Epithelial cell of prostate (primary cell): Measurements from ENCODE around the gene SENP8.
"Not testable (repeated sequence)": the region's sequence is repeated elsewhere in the genome, so short reads cannot be mapped to it uniquely, and the experiment has no call there.

ENCODE experiments used
- DNase-seq: peaks from one replicate; pipeline ENCODE4 v3.0.0-alpha.2; 2011; ENCODE audit warnings: low read depth, low spot score
- H3K27ac ChIP-seq: fragments of 450-650 bp; 2 replicates; pipeline ENCODE4 v1.5.1; 2017; ENCODE audit warnings: mild to moderate bottlenecking

Gene SENP8

DNA sequence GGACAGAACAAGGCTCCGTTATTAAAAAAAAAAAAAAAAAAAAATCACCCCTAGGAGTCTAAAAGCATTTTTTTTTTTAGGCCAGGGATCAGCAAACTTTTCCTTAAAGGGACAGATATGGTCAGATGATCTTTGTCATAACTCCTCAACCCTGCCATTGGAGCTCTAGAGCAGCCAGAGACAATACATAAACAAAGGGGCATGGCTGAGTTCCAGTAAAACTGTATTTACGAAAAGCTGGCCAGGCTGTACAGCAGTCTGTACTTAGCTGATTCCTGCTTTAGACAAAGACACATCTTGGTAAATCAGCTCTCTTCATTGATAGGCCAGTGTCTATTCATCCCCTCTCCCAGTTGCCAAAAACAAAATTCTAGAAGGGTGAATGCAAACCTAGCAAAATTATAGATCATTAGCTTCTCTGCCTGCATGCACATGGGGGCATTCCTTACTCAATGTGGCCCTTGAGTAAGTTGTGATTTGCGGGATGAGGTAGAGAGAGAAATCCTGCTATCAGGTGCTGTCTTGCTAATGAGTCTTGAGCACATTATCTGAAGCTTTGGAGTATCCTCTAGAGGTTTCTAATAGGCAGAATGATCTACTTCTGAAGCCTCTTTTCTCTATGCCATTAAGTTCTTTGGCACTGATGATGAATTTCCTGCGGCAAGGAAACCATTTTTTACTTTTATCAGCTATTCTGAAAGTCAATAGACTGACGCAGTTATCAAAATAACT lies 35.2 kb downstream of the SENP8 start:
- H3K27ac ChIP-seq = no peak overlapping the region
- no peak for DNase-seq

DNA sequence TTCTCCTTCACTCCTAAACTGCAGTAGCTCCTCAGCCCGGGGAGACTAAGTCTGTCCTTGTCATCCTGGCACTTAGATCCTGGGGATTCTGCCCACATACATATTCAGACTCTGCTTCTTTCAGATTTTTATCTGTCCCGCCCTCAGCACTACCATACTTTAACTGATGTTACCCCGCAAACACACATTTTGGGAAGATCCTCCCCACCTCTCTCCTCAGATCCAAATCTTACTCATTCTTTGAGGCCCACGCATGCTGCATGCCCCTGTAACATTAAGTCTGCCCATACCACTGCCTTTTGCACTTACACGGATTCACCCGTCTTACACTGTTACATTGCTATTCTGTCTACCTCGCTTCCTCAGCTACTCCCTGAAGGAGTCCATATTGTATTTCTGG lies 36.1 kb downstream of the SENP8 start:
- H3K27ac ChIP-seq = no peak overlapping the region
- DNase-seq = no peak

DNA sequence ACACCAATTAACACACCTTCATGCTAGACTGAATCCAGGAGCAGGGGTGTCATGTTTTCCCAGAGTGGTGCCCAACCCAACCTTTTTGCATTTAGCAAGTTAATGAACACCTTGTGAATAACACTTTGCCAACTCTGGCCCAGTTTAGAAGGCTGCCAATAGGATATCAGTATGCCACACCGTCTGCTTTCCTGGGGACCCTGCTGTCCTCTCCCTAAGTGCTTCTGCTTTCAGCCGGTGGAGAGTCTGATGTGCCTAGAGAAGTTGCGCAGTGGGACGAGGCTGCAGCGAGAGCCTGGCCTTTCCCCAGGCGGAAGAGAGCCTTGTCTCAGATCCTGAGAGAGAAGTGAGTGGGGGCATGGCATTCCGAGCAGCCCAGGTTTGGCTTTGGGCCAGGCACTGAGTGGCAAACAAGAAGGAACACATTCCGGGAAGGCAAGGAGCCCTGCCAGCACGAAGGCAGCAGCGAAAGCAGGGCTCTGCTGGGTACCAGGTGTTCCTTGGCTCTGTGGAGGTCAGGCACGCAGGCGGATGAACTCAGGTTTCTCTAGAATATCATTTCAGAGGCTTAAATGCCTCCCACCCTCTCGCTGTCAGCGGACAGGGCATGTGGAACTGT lies 36.9 kb downstream of the SENP8 start:
- DNase-seq = peak; percentile 39
- peak overlapping the region; percentile 48 for H3K27ac ChIP-seq

DNA sequence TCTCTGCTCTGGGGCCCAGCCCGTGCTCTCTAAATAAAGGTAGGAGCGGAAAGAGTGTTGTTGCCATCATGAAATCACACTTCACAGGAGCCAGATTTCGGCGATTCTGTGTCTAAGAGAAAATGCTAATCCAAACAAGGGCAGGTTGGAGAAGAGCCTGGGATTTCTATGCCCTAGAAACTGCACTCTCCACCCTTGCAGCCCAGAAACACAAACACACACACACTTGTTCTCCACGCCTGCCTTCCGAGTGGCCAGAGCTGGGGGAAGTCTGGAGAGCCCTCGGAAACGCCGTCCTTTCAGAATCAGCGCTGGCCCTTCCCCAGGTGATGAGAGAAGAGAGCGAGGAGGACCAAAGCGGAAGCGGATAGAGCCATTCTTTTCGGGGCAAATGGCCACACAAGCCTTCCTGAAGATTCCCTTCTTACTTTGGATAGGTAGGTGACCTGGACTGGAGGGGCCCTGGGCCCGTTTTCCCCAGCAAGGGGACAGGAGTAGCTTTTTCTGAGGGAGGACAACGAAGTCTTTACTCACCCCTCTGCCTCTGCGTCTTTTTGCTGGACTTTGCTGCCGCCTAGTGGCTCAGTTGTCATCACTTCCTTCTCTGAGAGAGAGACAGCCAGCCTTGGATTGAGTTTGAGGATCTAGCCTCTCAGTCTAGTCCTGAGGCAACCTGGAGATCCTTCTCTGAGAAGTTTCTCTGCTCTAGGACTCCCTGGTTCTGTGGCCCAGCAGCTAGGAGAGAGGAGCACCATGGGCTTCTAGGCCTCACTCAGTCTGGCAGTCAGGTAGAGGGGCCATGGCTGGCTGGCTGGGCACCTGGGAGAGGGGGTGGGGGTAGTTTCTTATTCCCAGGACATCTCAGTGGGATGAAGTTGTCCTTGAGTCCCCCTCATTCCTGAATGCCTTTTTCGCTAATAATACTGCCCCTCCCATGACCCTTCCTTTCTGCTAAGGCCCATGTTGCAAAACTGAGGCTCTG lies 37.7 kb downstream of the SENP8 start:
- DNase-seq = no peak
- H3K27ac ChIP-seq = peak overlapping the region; percentile 48

GRCh38 chr15:72156928-72157327 lies 38.7 kb downstream of the SENP8 start:
- DNase-seq = no peak
- H3K27ac ChIP-seq = no peak overlapping the region

GRCh38 chr15:72160696-72161245 lies 42.6 kb downstream of the SENP8 start:
- H3K27ac ChIP-seq = no peak overlapping the region
- no peak for DNase-seq

GRCh38 chr15:72161361-72162132 lies 43.3 kb downstream of the SENP8 start:
- DNase-seq = no peak
- no peak overlapping the region for H3K27ac ChIP-seq

DNA sequence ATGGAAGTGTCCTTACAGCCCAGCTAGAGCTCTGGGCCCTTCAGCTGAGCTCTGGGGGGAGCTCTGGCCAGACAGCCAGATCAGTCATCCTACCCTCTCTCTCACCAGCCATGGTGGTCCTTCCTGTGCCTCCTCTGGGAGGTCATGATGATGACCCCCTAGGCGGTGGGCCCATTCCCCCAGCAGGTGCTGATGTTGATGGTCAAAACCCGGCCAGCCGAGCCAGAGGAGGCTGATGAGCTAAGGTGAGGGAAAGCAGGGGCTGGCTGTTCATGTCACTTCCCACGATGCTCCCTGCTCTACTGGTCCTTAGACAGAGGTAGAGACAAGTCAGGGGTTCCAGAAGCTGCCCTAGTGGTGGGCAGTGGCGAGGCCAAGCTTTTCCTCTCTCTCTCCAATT lies 44.4 kb downstream of the SENP8 start:
- H3K27ac ChIP-seq = no peak overlapping the region
- no peak for DNase-seq

DNA sequence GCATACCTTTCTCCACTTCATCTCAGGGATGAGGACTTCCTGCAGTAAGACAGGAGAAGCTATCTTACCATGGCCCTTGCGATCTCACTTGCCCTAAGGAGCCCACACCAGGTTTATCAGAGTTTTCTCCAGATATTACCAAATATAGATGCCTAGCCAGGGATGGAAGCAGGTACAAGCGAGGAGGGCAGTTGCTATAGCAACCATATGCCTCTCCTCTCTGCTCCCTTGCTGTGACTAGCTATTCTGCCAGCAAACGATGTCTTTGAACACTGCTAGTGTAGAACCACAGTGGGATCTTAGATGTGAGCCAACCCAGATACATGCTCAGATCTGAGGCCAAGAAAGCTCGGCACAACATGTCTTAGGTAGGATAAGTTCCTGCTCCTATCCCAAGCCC lies 45.5 kb downstream of the SENP8 start:
- DNase-seq = no peak
- H3K27ac ChIP-seq = no peak overlapping the region

DNA sequence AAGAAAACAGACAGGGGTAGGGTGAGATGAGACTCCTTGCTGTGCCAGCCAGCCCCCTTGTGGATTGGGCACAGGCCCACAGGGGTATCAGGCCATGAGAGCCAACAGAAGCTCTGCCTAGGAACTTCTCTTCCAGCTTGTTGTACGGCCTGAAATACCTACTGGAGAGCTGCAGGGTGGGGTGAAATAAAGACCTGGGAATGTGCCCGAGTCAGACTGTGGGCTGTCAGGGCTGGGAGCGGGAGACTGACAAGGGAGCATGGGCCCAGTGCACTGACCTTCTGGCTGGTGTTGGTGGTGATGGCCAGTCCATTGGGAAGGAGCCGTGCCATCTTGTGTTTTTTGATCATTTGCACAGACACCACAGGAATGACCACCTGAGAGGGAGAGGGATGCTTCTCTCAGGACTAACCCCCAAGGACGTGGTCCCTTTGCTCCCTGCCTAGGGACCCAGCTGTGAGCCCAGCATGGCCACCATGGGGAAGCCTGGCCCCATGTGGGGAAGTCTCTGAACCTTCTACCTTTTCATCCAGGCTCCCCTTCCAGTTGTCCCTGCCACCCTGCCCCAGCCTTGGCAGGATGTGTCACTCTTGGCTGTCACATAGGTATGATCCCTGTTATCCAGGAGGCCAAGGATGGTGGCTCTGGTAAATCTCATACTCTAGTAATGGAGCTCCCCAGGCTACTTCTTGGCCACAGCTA lies 48.7 kb downstream of the SENP8 start:
- DNase-seq = no peak

GRCh38 chr15:72167445-72167844 lies 49.2 kb downstream of the SENP8 start:
- peak overlapping the region; percentile 69 for H3K27ac ChIP-seq
- no peak for DNase-seq

More for the DNA sequence above, 48.7 kb downstream of the SENP8 start:
- no peak overlapping the region for H3K27ac ChIP-seq

GRCh38 chr15:72168131-72168807 lies 50.1 kb downstream of the SENP8 start:
- peak overlapping the region; percentile 69 for H3K27ac ChIP-seq
- peak; percentile 29 for DNase-seq

DNA sequence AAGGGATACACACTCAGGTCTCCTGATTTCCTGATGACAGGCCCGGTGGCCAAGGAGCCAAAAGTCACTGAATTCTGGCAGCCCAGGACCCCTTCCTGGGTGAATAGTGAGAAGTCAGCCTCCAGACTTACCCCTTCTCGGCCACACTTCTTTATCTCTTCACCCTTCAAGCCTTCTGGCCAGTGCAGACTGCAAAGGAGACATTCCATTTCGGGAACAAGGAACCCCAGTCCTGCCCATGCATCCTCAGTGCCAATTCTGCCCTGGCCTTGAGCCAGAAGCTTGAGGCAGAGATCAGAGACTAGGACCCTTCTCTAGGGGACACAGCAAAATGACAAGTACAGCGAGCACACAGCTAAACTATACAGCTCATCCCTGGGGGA lies 50.6 kb downstream of the SENP8 start:
- peak overlapping the region; percentile 69 for H3K27ac ChIP-seq
- DNase-seq = no peak

GRCh38 chr15:72169236-72169920 lies 51.2 kb downstream of the SENP8 start:
- peak overlapping the region; percentile 69 for H3K27ac ChIP-seq
- no peak for DNase-seq

DNA sequence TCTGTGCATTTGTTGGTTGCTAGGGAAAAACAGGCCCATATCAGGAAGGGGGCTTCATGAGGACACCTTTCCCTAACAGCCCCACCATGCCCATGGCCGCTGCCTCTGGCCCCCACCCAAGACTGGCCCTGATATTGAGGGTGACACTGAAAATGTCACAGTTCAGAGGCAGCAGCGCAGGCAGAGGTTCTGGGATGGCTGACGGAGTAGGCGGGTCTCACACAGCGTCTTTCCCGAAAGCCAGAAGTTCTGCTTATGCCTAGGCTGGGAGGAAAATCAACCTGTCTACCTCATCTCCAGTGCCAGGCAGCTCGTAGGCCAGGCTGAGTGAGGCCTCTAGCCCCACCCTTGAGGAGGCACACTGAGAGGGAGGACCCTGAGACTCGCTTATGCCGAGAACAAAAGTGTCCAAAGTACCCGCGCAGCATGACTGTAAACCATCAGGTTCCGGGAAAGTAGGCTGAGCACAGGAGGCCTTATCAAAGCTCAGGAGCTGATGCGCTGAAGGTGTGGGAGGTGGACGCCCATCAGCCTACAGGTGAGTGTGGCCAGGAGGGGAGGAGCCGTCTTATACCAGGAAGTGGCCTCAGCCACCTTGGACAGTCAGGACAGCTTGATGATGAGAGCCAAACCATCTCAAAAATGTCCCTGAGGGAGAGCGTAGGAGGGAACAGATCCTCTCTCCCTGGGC lies 51.9 kb downstream of the SENP8 start:
- no peak overlapping the region for H3K27ac ChIP-seq
- no peak for DNase-seq

DNA sequence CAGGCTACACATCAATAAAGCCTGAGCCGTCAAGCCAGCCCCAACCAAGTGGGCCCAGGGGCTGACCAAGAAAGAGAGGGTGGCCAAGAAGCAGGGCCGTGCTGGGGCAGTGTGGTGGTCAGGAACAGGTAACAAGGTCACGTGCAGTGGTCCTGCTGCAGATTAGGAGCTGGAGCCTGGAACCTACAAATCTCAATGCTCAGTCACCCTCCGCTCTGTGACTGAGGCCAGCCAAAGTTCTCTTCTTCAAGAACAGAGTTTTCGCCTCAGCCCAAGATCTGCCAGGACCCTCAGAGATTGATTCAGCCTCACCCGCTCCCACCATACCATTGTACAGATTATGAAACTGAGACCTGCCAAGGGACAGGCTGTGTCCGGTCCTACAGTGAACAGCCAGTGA lies 52.5 kb downstream of the SENP8 start:
- H3K27ac ChIP-seq = no peak overlapping the region
- DNase-seq = no peak

- H3K27ac ChIP-seq, DNase-seq: not testable (repeated sequence)
Observed at GRCh38 chr15:72171978-72172377, 53.8 kb downstream of the SENP8 start.

DNA sequence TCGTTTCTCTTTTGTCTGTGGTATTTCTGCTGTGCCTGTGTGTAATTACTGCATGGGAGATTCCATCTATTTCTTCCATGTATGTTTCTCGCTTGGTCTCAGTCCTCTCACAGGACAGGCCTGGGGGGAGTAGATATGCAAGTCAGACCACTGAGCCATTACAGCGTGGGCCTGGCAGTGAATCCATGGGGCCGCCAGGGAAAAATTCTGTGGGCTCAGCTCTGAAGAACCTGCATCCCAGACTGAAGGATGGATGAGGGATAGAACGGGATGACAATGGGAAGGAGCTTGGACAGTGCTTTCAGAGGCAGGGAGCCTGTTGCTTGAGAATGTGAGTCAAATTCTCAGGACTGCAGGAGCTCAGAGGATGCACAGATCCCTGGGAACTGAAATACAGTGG lies 54.6 kb downstream of the SENP8 start:
- DNase-seq = no peak
- H3K27ac ChIP-seq = no peak overlapping the region
